Medulla oblongata (tissue), 1 donor: ENCODE results near the gene PBX4.

ENCODE experiments used
- DNase-seq: peaks from one replicate; pipeline ENCODE4 v3.0.0-alpha.2; 2015; ENCODE audit errors: extremely low spot score

PBX4 gene

GRCh38 chr19:19649580-19649995 is 31.1 kb upstream of the PBX4 start:
- DNase-seq: no peak

GRCh38 chr19:19649155-19649554 is 30.7 kb upstream of the PBX4 start:
- DNase-seq: no peak

- DNase-seq: no peak
Observed at GRCh38 chr19:19647037-19647835, 28.7 kb upstream of the PBX4 start.

GRCh38 chr19:19645233-19645870 is 26.9 kb upstream of the PBX4 start:
- DNase-seq: no peak

- no peak for DNase-seq
Observed at GRCh38 chr19:19644054-19644388, 25.5 kb upstream of the PBX4 start.

- DNase-seq: peak; percentile 60
Observed at GRCh38 chr19:19643158-19644053, 24.9 kb upstream of the PBX4 start, which contains the start of gene GMIP. Gene GMIP (minus strand): TSS chr19:19643657. CDS start chr19:19643529, 128 bp downstream.

- no peak for DNase-seq
Observed at GRCh38 chr19:19642506-19643157, 24.1 kb upstream of the PBX4 start.

GRCh38 chr19:19637523-19638251 is 19.2 kb upstream of the PBX4 start:
- no peak for DNase-seq

GRCh38 chr19:19637186-19637522 is 18.7 kb upstream of the PBX4 start:
- no peak for DNase-seq

- no peak for DNase-seq
Observed at GRCh38 chr19:19636573-19637185, 18.2 kb upstream of the PBX4 start.

GRCh38 chr19:19635313-19635702 is 16.8 kb upstream of the PBX4 start:
- DNase-seq: no peak

- DNase-seq: no peak
Observed at GRCh38 chr19:19634516-19635312, 16.2 kb upstream of the PBX4 start.

GRCh38 chr19:19633711-19634515 is 15.4 kb upstream of the PBX4 start:
- DNase-seq: no peak

- no peak for DNase-seq
Observed at GRCh38 chr19:19632661-19633060, 14.2 kb upstream of the PBX4 start.

- DNase-seq: no peak
Observed at GRCh38 chr19:19631346-19631745, 12.9 kb upstream of the PBX4 start.

GRCh38 chr19:19630426-19630825 is 11.9 kb upstream of the PBX4 start:
- DNase-seq: no peak

- DNase-seq: no peak
Observed at GRCh38 chr19:19630062-19630414, 11.6 kb upstream of the PBX4 start.

- no peak for DNase-seq
Observed at GRCh38 chr19:19628501-19629134, 10.1 kb upstream of the PBX4 start.
